Measurements from ENCODE around the gene PCDH1.

DNA sequence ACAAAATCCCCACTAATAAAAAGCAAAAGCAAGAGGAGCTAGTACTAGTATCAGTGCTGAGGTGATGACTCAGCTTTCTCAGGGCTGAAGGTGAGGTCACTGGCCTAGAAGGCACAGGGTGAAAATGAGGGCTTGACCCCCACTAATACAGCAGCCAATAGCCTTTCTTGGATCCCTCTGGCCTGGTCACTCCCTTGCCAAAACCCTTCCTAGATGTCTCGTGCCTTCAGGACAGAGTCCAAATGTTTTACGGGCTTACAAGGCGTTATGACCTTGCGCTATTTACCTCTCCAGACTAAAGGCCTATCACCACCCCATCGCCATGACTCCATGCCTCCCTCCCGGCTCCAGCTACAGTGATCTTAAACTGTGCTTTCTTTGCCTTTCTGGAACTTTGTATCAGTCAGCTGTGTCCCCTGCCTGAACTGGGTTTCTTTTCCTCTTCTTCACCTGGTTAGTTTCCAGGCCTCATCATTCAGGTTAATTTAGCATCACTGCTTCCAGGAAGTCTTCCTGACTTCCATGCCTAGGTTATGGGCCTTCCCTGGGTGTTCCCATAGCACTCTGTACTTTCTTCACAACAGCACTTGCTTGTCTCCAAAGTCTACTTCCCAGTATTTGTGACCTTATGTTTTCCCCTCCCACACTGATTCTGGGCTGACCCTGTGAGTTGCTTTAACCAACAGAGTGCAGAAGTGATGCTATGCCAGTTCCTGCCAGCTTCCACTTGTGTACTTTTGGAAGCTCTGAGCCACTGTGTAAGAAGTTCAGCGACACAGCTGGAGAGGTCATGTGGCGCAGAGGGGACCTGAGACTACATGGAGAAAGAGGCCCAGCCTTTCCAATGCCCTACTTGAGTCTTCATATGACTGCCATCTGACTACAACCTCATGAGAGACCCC lies 41.3 kb upstream of the PCDH1 start:
- TF ChIP-seq BACH2 (CRISPR knock-in tag; IDR thresholded peaks at IDR 0.05; ENCODE audit: borderline replicate concordance), result no peak
- TF ChIP-seq, protein P1, sequence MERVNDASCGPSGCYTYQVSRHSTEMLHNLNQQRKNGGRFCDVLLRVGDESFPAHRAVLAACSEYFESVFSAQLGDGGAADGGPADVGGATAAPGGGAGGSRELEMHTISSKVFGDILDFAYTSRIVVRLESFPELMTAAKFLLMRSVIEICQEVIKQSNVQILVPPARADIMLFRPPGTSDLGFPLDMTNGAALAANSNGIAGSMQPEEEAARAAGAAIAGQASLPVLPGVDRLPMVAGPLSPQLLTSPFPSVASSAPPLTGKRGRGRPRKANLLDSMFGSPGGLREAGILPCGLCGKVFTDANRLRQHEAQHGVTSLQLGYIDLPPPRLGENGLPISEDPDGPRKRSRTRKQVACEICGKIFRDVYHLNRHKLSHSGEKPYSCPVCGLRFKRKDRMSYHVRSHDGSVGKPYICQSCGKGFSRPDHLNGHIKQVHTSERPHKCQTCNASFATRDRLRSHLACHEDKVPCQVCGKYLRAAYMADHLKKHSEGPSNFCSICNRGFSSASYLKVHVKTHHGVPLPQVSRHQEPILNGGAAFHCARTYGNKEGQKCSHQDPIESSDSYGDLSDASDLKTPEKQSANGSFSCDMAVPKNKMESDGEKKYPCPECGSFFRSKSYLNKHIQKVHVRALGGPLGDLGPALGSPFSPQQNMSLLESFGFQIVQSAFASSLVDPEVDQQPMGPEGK (CRISPR knock-in tag; IDR thresholded peaks at IDR 0.05; ENCODE audit: borderline replicate concordance), result no peak
- TF ChIP-seq, protein P2, sequence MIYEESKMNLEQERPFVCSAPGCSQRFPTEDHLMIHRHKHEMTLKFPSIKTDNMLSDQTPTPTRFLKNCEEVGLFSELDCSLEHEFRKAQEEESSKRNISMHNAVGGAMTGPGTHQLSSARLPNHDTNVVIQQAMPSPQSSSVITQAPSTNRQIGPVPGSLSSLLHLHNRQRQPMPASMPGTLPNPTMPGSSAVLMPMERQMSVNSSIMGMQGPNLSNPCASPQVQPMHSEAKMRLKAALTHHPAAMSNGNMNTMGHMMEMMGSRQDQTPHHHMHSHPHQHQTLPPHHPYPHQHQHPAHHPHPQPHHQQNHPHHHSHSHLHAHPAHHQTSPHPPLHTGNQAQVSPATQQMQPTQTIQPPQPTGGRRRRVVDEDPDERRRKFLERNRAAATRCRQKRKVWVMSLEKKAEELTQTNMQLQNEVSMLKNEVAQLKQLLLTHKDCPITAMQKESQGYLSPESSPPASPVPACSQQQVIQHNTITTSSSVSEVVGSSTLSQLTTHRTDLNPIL (CRISPR knock-in tag; IDR thresholded peaks at IDR 0.05; ENCODE audit: low read depth), result no peak
- TF ChIP-seq ISL1 (CRISPR knock-in tag; IDR thresholded peaks at IDR 0.05), result no peak
- TF ChIP-seq ESRRG (CRISPR knock-in tag; IDR thresholded peaks at IDR 0.05), result no peak
- no peak for TF ChIP-seq GLIS3 (CRISPR knock-in tag; IDR thresholded peaks at IDR 0.05)
- no peak for TF ChIP-seq ZFP3 (CRISPR knock-in tag; IDR thresholded peaks at IDR 0.05)
- TF ChIP-seq ZC3H10 (CRISPR knock-in tag; IDR thresholded peaks at IDR 0.05), result no peak

Measured in SK-N-SH treated with all-trans-retinoic acid at 6 μM for 48 hours (cell line).